ENCODE results near the gene CRB1. TPM values are rescaled to one million over a fixed set of nuclear protein-coding genes. Genes with fewer than 3 reads are reported as not detected.

Gene CRB1
- total RNA-seq, 1 donor from 2014 or later = 0.51 TPM

GRCh38 chr1:197331565-197331964 lies 63.5 kb downstream of the CRB1 start:
- Mint-ChIP-seq H3K9me3 (peaks cover 14% of the 10 kb centered on the region), H3K36me3 (peaks cover 11% of the 10 kb centered on the region)

GRCh38 chr1:197333041-197333440 lies 65.0 kb downstream of the CRB1 start:
- Mint-ChIP-seq H3K27me3 (ENCODE audit: low read depth) (no peaks in the 10 kb centered on the region), H3K27ac (peak overlapping the region; percentile 81), H3K4me3 (no peak overlapping the region), H3K36me3 (peaks cover 11% of the 10 kb centered on the region), H3K4me1 (peaks cover 25% of the 10 kb centered on the region), H3K9me3 (peaks cover 14% of the 10 kb centered on the region)
- TF ChIP-seq CTCF (IDR thresholded peaks at IDR 0.05; ENCODE audit: unreplicated experiment) = no peak
- no peak for DNase-seq (ENCODE audit: low spot score in 2 of 2, unreplicated experiment in 2 of 2)

More at GRCh38 chr1:197331565-197331964, 63.5 kb downstream of the CRB1 start:
- no peak for DNase-seq (ENCODE audit: low spot score in 2 of 2, unreplicated experiment in 2 of 2)
- Mint-ChIP-seq H3K4me3 (no peak overlapping the region), H3K27me3 (ENCODE audit: low read depth) (no peaks in the 10 kb centered on the region), H3K27ac (no peak overlapping the region), H3K4me1 (peaks cover 27% of the 10 kb centered on the region)
- no peak for TF ChIP-seq CTCF (IDR thresholded peaks at IDR 0.05; ENCODE audit: unreplicated experiment)

GRCh38 chr1:197336571-197336970 lies 68.5 kb downstream of the CRB1 start:
- no peak overlapping the region for H3K4me3 Mint-ChIP-seq
- no peaks in the 10 kb centered on the region for H3K27me3 Mint-ChIP-seq (ENCODE audit: low read depth)
- peaks cover 22% of the 10 kb centered on the region for H3K4me1 Mint-ChIP-seq
- no peak overlapping the region for H3K27ac Mint-ChIP-seq
- DNase-seq (ENCODE audit: low spot score in 2 of 2, unreplicated experiment in 2 of 2) = no peak
- H3K36me3 Mint-ChIP-seq = peaks cover 11% of the 10 kb centered on the region
- no peak for TF ChIP-seq CTCF (IDR thresholded peaks at IDR 0.05; ENCODE audit: unreplicated experiment)
- peaks cover 26% of the 10 kb centered on the region for H3K9me3 Mint-ChIP-seq

- H3K27me3 Mint-ChIP-seq (ENCODE audit: low read depth) = no peaks in the 10 kb centered on the region
Measured at GRCh38 chr1:197339106-197340060, 71.3 kb downstream of the CRB1 start.

GRCh38 chr1:197341626-197342025 lies 73.6 kb downstream of the CRB1 start:
- Mint-ChIP-seq H3K9me3 (peaks cover 14% of the 10 kb centered on the region), H3K4me1 (peaks cover 24% of the 10 kb centered on the region), H3K27me3 (ENCODE audit: low read depth) (no peaks in the 10 kb centered on the region), H3K36me3 (no peaks in the 10 kb centered on the region), H3K27ac (no peak overlapping the region), H3K4me3 (no peak overlapping the region)
- no peak for TF ChIP-seq CTCF (IDR thresholded peaks at IDR 0.05; ENCODE audit: unreplicated experiment)
- DNase-seq (ENCODE audit: low spot score in 2 of 2, unreplicated experiment in 2 of 2) = no peak

More at GRCh38 chr1:197339106-197340060, 71.3 kb downstream of the CRB1 start:
- peak overlapping the region; percentile 39 for H3K27ac Mint-ChIP-seq
- peaks cover 27% of the 10 kb centered on the region for H3K9me3 Mint-ChIP-seq
- no peak for DNase-seq (ENCODE audit: low spot score in 2 of 2, unreplicated experiment in 2 of 2)
- no peak for TF ChIP-seq CTCF (IDR thresholded peaks at IDR 0.05; ENCODE audit: unreplicated experiment)
- peaks cover 11% of the 10 kb centered on the region for H3K36me3 Mint-ChIP-seq
- peaks cover 20% of the 10 kb centered on the region for H3K4me1 Mint-ChIP-seq
- no peak overlapping the region for H3K4me3 Mint-ChIP-seq
